Endothelial cell (in vitro differentiated cells): ENCODE data around the gene FXN. TPM values are rescaled to one million over a fixed set of nuclear protein-coding genes. Genes with fewer than 3 reads are reported as not detected.

Source experiments
- DNase-seq: peaks from one replicate; pipeline ENCODE4 v3.0.0; 2021; ENCODE audit warnings: low spot score
- H3K27ac Mint-ChIP-seq: one replicate; pipeline ENCODE4 v1.8.0; 2021; ENCODE audit warnings: mixed read lengths, inconsistent platforms; ENCODE audit not compliant: unreplicated experiment
- H3K27me3 Mint-ChIP-seq: one replicate; pipeline ENCODE4 v1.8.0; 2021; ENCODE audit warnings: mild to moderate bottlenecking, moderate library complexity, mixed read lengths, inconsistent platforms; ENCODE audit not compliant: unreplicated experiment
- H3K36me3 Mint-ChIP-seq: one replicate; pipeline ENCODE4 v1.8.0; 2021; ENCODE audit warnings: mild to moderate bottlenecking, low read depth, mixed read lengths, inconsistent platforms; ENCODE audit not compliant: unreplicated experiment
- H3K4me1 Mint-ChIP-seq: one replicate; pipeline ENCODE4 v1.8.0; 2021; ENCODE audit warnings: mild to moderate bottlenecking, mixed read lengths, inconsistent platforms; ENCODE audit not compliant: unreplicated experiment
- H3K4me3 Mint-ChIP-seq: one replicate; pipeline ENCODE4 v1.8.0; 2021; ENCODE audit warnings: mild to moderate bottlenecking, mixed read lengths, inconsistent platforms; ENCODE audit not compliant: unreplicated experiment
- H3K9me3 Mint-ChIP-seq: one replicate; pipeline ENCODE4 v1.8.0; 2021; ENCODE audit warnings: mixed read lengths, inconsistent platforms; ENCODE audit not compliant: unreplicated experiment
- CTCF ChIP-seq: fragments of 200-600 bp; sonication (generic); IDR thresholded peaks from one replicate; pipeline ENCODE4 v1.5.0; 2021; ENCODE audit warnings: antibody characterized with exemption; ENCODE audit not compliant: unreplicated experiment
- total RNA-seq: library from RNA; stranded (reverse); fragmentation: NEBNext Ultra II Directional; extraction: Animal tissue kit (Norgen Biotek cat#: 25700); gene quantifications from one replicate; pipeline ENCODE4 v1.2.1, GENCODE V29; 2021; ENCODE audit not compliant: unreplicated experiment

FXN gene
- total RNA-seq, 1 donor from 2014 or later = 14.4 TPM

DNA sequence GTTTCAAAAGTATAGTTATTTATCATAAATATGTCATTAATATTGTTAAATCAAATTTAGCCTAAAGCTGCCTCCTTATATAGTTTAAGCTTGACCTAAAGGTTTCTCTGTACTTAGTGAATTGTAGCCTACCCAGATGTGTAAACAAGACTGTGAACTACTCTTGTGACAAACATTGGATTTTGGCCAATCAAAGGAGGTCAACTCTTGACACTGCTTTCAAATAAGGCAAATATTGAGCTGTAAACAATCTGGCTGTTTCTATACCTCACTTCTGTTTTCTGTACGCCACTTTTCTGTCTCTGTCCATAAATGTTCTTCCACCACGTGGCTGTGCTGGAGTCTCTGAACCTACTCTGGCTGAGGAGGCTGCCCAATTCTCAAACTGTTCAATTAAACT, 51.2 kb downstream of the FXN start:
- no peak for TF ChIP-seq CTCF
- H3K27ac Mint-ChIP-seq = no peak overlapping the region
- no peaks in the 10 kb centered on the region for H3K27me3 Mint-ChIP-seq
- no peaks in the 10 kb centered on the region for H3K36me3 Mint-ChIP-seq
- no peaks in the 10 kb centered on the region for H3K9me3 Mint-ChIP-seq
- no peak overlapping the region for H3K4me3 Mint-ChIP-seq
- DNase-seq = no peak
- H3K4me1 Mint-ChIP-seq = peaks cover 44% of the 10 kb centered on the region

GRCh38 chr9:69089082-69089481, 53.5 kb downstream of the FXN start:
- DNase-seq = no peak
- Mint-ChIP-seq H3K36me3 (no peaks in the 10 kb centered on the region), H3K4me3 (no peak overlapping the region), H3K4me1 (peaks cover 35% of the 10 kb centered on the region), H3K27ac (peak overlapping the region; percentile 86), H3K9me3 (no peaks in the 10 kb centered on the region), H3K27me3 (peaks cover 2% of the 10 kb centered on the region)
- TF ChIP-seq CTCF = no peak

DNA sequence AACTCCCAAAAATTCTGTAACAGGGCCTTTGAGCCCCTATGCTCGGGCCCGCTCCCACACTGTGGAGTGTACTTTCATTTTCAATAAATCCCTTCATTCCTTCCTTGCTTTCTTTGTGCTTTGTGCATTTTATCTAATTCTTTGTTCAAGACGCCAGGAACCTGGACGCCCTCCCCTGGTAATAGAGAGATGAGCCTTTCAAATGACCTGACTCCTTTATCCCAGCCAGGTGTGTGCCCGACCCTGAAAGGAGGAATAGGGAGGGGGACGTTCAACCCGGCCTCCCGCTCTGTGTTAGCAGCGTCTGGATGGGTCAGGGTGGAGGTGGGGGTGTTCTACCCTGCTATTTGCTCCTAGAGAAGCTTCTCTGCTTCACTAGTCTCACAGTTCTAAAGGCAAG, 53.9 kb downstream of the FXN start:
- peak overlapping the region; percentile 86 for H3K27ac Mint-ChIP-seq
- no peaks in the 10 kb centered on the region for H3K36me3 Mint-ChIP-seq

GRCh38 chr9:69090140-69090750, 54.7 kb downstream of the FXN start:
- no peak overlapping the region for H3K4me3 Mint-ChIP-seq
- no peaks in the 10 kb centered on the region for H3K36me3 Mint-ChIP-seq
- H3K27me3 Mint-ChIP-seq = peaks cover 2% of the 10 kb centered on the region
- H3K27ac Mint-ChIP-seq = peak overlapping the region; percentile 86
- no peaks in the 10 kb centered on the region for H3K9me3 Mint-ChIP-seq
- H3K4me1 Mint-ChIP-seq = peaks cover 35% of the 10 kb centered on the region
- TF ChIP-seq CTCF = no peak
- DNase-seq = peak; percentile 41

More for the DNA sequence above, 53.9 kb downstream of the FXN start:
- Mint-ChIP-seq H3K27me3 (peaks cover 2% of the 10 kb centered on the region), H3K4me1 (peaks cover 35% of the 10 kb centered on the region), H3K9me3 (no peaks in the 10 kb centered on the region), H3K4me3 (no peak overlapping the region)
- peak; percentile 7 for DNase-seq
- TF ChIP-seq CTCF = no peak

- Mint-ChIP-seq H3K27ac (peak overlapping the region; percentile 86), H3K4me1 (peaks cover 40% of the 10 kb centered on the region), H3K27me3 (peaks cover 4% of the 10 kb centered on the region), H3K4me3 (peak overlapping the region; percentile 59), H3K9me3 (no peaks in the 10 kb centered on the region), H3K36me3 (no peaks in the 10 kb centered on the region)
- TF ChIP-seq CTCF = no peak
- no peak for DNase-seq
These were observed 55.4 kb downstream of the FXN start for GRCh38 chr9:69090946-69091345.
